HG03108 (cell line): Measurements from ENCODE around the gene HDAC4.

ENCODE experiments used
- ATAC-seq: cut with Tn5 transposase; IDR thresholded peaks from one replicate; pipeline ENCODE4 v1.9.1; 2021; ENCODE audit warnings: moderate library complexity; ENCODE audit not compliant: unreplicated experiment

HDAC4 gene

GRCh38 chr2:239385096-239386000 lies 15.5 kb downstream of the HDAC4 start:
- no peak for ATAC-seq

DNA sequence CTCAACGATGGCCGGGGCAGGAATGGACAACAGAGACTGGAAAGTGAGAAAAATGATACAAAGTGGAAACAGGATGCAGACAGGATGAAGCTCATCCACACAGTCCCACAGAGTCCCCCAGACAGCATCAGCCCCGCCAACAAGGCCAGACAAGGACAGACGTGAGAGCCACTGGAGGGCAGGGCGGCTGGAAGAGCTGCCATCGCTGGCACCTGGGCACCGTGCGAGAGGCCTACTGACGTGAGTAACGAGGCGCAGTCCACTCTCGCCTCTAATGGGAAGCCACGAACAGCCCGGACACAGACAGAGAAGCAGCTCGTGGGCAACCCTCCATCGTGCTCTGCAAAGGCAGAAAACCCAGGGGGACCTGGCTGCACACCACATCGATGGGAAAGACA lies 17.1 kb downstream of the HDAC4 start:
- ATAC-seq = no peak

DNA sequence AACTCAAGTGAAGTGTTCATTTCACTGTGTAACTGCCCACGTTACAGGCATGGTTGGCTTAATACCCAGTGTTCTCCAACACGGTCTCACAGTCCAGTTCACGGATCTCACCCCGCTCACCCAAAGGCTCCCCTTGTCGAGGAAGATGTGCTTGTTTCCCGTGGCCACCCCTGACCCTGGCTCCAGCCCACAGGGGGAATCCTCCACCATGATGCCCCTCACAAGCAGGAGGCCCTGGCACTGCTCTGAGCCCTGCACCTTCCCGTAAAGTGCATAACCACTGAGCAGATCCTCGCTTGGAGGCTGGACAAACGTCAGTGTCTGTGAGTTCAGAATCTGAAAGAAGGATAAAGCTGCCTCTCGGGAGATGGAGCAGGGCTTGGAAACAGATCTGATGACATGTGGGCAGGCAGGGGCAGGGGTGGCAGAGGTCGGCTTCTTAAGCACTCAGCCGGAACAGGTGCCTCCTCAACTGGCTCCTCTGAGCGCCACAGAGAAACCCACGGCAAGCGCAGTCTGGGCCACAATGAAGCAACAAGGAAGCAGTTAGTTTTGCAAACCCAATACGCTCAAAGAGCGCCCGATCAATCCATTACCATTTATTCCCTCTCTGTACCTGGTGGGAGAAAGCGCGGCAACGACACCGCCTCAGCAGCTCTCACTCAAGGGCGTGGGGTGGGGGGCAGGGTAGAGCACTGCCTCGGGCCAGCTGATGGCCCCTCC lies 17.6 kb downstream of the HDAC4 start:
- ATAC-seq = no peak

GRCh38 chr2:239382384-239382880 lies 18.4 kb downstream of the HDAC4 start:
- ATAC-seq = no peak

GRCh38 chr2:239381709-239382134 lies 19.1 kb downstream of the HDAC4 start:
- peak; percentile 71 for ATAC-seq

DNA sequence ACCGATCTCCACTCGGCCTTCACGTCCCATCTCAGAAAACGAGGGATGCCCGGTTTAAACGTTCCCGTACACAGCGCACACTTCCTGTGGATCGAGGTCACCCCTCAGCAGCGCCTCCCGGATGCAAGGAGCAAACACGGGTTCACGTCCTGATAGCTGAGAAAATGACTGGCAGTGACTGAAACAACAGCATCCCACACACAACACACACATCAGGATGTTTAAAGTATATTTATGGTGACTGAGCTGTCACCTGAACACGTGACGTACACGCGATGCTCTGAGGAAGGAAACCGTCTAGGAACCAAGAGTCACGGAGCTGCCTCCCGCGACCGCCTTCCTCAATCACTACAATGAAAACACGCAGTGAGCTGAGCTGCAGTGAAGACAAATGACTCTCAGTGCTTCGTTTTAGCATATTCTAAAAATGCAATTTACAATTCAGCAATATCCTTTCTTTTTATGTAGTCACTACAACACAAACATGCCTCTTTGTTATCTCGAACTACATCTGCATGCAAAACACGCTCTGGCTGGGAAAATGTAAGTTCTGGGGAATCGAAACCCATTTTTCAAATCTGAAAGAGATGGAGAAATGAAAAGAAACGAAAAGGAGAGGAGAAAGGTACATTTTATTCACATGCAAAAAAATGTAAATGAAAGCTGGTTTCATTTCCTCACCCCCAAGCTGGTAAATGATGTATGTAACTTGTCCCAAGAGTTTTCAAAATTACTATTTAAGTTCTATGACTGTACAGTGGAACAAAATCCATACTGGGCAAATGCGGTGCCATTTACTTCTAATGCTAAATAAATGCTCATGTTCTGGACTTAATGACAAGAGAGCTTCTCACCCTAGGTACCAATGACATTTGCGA lies 19.8 kb downstream of the HDAC4 start:
- ATAC-seq = peak; percentile 18

- no peak for ATAC-seq
Observed at GRCh38 chr2:239379641-239380170, 21.1 kb downstream of the HDAC4 start.

GRCh38 chr2:239378918-239379640 lies 21.7 kb downstream of the HDAC4 start:
- no peak for ATAC-seq

GRCh38 chr2:239378021-239378917 lies 22.6 kb downstream of the HDAC4 start:
- ATAC-seq = no peak

- ATAC-seq = no peak
Observed at GRCh38 chr2:239377591-239377990, 23.2 kb downstream of the HDAC4 start.

GRCh38 chr2:239376942-239377531 lies 23.8 kb downstream of the HDAC4 start:
- no peak for ATAC-seq

GRCh38 chr2:239376351-239376750 lies 24.5 kb downstream of the HDAC4 start:
- no peak for ATAC-seq

GRCh38 chr2:239375278-239376061 lies 25.4 kb downstream of the HDAC4 start:
- no peak for ATAC-seq

- no peak for ATAC-seq
Observed at GRCh38 chr2:239374896-239375277, 25.9 kb downstream of the HDAC4 start.

- no peak for ATAC-seq
Observed at GRCh38 chr2:239372835-239373234, 28.0 kb downstream of the HDAC4 start.

DNA sequence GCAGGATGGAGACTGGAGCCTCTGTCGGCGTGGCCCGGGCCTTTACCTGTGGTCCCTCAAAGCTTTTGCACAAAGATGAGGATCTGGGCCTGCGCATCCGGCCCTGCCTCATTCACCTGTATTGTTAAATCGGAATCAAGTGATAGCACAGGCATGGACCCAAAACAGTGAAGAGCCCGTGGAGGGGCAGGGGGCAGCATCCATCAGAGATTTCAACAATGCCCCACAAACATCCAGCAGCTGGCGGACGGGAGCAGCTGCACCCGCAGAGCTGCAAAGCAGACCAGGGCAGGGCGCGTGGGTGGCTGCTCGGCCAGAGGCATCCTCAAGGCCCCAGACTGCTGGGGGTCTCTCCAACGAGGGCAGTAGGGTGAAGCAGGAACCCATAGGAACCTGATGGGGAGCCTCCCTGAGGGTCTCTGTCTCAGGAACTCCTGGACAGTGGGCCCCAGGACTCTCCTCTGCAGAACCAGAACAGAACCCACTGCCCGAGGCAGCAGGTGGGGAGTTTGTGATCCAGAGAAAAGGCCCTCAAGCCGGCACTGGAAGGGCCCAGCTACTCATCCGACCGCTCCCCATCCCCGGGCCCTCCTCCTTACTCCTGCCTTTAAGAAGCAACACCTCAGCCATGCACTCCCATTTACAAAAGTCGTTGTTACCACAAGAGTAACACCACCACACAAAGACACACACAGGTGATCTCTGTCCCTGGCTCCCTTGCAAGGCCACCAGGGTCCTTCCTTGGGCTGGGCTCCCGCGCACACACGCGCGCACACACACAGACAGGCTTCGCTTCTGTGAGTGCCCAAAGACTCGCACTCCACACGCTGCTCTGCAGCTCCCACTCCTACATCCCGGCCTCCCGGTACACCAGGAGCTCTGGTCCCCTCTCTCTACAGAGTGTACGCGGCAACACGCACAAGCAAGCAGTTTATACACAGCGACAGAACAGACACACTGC lies 28.8 kb downstream of the HDAC4 start:
- ATAC-seq = no peak
